Kidney epithelial cell (primary cell): ENCODE data around the gene LRRC37A. TPM values are rescaled to one million over a fixed set of nuclear protein-coding genes. Genes with fewer than 3 reads are reported as not detected.
"Not testable (repeated sequence)": the region's sequence is repeated elsewhere in the genome, so short reads cannot be mapped to it uniquely, and the experiment has no call there.

Experiments
- DNase-seq: peaks from one replicate; pipeline ENCODE4 v3.0.0-alpha.2; 2010; ENCODE audit warnings: low read depth
- H3K27me3 ChIP-seq: 2 replicates; pipeline ENCODE4 v1.6.0; 2011; ENCODE audit warnings: low read length; ENCODE audit not compliant: control insufficient read depth, insufficient read depth
- H3K36me3 ChIP-seq: 2 replicates; pipeline ENCODE4 v1.5.1; 2011; ENCODE audit warnings: low read length; ENCODE audit not compliant: control insufficient read depth, insufficient read depth
- H3K4me3 ChIP-seq: 2 replicates; pipeline ENCODE4 v1.5.1; 2011; ENCODE audit warnings: low read depth, mild to moderate bottlenecking, control low read depth, low read length
- CTCF ChIP-seq: IDR thresholded peaks from 2 replicates; pipeline ENCODE4 v1.5.1; 2011; ENCODE audit warnings: mild to moderate bottlenecking, moderate library complexity, low read length, control low read depth, inconsistent platforms; ENCODE audit not compliant: insufficient read depth, poor library complexity, severe bottlenecking
- total RNA-seq: library from RNA; depleted of rRNA; stranded (reverse); fragments of >200 nt; gene quantifications from 2 replicates; pipeline ENCODE4 v1.2.3, GENCODE V29; 2015

The LRRC37A gene
- total RNA-seq, 1 donor from 2014 or later, result 2.0 TPM

GRCh38 chr17:46266656-46267544, 28.0 kb upstream of the LRRC37A start:
- DNase-seq, result peak; percentile 43
- no peaks in the 10 kb centered on the region for H3K36me3 ChIP-seq
- peak overlapping the region; percentile 57 for H3K4me3 ChIP-seq
- TF ChIP-seq CTCF, result no peak
- no peaks in the 10 kb centered on the region for H3K27me3 ChIP-seq

DNA sequence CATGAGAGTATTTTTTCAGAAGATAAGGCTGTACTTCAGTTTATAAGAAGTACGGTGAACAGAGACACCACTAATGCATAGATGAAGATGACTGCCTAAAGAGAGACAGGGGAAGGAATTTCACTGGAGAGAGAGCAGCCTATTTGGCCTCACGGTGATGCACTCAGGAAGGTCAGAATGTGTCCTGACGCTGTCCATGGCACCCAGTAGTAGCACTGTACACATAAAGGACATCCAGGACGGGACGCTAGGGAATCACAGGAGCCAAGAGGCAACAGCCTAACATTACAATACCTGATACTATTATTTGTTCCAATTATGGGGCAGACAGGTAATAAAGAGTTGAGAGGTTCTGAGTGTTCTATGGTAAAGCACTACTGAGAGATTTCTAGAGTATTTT, 24.9 kb upstream of the LRRC37A start:
- Histone ChIP-seq H3K27me3 (no peaks in the 10 kb centered on the region), H3K4me3 (no peak overlapping the region), H3K36me3 (no peaks in the 10 kb centered on the region)
- TF ChIP-seq CTCF, result no peak
- DNase-seq, result no peak

- no peak for TF ChIP-seq CTCF
- Histone ChIP-seq H3K27me3 (no peaks in the 10 kb centered on the region), H3K36me3 (no peaks in the 10 kb centered on the region), H3K4me3 (no peak overlapping the region)
- DNase-seq, result no peak
These were observed 21.2 kb upstream of the LRRC37A start for GRCh38 chr17:46273541-46274236.

GRCh38 chr17:46274238-46274637, 20.7 kb upstream of the LRRC37A start:
- Histone ChIP-seq H3K4me3 (no peak overlapping the region), H3K27me3 (no peaks in the 10 kb centered on the region), H3K36me3 (no peaks in the 10 kb centered on the region)
- no peak for DNase-seq
- TF ChIP-seq CTCF, result no peak

DNA sequence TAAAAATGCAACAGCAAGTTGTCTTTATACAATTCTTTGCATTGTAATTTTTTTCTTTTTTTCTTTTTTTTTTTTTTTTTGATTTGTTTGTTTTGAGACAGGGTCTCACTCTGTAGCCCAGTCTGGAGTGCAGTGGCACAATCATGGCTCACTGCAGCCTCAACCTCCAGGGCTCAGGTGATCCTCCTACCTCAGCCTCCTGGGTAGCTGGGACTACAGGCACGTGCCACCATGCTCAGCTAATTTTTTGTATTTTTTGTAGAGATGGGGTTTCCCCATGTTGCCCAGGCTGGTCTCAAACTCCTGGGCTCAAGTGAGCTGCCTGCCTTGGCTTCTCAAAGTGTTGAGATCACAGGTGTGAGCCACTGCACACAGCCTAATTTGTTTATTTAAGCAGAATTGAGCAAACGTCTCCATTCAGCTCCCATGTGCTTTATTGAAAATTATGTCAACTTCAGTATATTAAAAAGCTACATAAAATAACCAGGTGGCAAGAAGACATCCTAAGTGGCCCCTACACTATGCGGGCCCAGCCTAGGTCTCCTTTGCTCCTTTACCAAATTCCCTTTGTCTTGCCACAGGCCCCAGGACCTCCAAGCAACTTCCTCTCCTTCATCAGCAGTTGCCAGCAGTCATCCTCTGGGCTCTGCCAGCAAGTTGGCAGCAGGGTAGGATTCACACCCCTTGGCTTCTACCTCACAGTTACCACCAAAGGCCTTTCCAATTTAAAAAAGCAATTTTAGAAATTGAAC, 18.0 kb upstream of the LRRC37A start:
- DNase-seq, result not testable (repeated sequence)

DNA sequence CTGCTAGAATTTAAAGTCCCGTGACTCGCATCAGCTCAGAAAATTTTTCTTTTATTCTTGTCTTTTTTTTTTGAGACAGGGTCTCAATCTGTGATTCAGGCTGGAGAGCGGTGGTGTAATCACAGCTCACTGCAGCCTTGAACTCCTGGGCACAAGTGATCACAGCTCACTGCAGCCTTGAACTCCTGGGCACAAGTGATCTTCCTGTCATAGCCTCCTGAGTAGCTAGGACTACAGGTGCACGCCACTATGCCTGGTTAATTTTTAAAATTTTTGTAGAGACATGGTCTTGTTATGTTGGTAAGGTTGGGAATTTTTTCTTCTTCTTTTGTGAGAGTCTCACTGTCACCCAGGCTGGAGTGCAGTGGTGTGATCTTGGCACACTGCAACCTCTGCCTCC, 13.6 kb upstream of the LRRC37A start:
- not testable (repeated sequence) for H3K27me3 ChIP-seq, DNase-seq, H3K4me3 ChIP-seq, H3K36me3 ChIP-seq

More for the DNA sequence above, 18.0 kb upstream of the LRRC37A start:
- not testable (repeated sequence) for H3K27me3 ChIP-seq, H3K4me3 ChIP-seq, H3K36me3 ChIP-seq

DNA sequence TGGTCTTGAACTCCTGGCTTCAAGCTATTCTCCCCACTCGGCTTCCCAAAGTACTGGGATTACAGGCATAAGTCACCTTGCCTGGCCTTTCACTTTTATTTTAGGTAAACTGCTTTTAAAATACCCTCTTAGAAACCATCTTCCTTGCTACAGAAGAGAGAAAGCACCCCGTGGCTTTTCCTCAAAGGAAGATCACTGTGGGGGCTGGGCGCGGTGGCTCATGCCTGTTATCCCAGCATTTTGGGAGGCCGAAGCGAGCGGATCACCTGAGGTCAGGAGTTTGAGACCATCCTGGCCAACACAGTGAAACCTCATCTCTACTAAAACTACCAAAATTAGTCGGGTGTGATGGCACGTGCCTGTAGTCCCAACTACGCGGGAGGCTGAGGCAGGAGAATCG, 12.3 kb upstream of the LRRC37A start:
- DNase-seq, H3K4me3 ChIP-seq, H3K27me3 ChIP-seq, H3K36me3 ChIP-seq: not testable (repeated sequence)

DNA sequence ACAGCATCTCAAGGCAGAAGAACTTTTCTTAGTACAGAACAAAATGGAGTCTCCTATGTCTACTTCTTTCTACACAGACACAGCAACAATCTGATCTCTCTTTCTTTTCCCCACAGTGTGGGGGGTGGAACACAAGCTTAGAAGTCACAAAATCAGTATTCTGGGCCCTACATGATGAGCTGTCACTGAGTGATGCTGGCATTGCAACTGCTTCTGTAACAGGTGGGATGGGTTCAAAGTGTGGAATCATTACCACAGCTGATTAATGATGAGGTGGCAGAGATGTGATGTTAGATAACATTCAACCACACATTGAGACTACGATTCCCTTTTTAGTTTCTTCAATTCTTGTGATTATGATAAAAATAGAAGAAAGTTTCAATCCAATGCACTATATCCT, 10.5 kb upstream of the LRRC37A start:
- DNase-seq, result peak; percentile 12

GRCh38 chr17:46285500-46285899, 9.4 kb upstream of the LRRC37A start:
- not testable (repeated sequence) for H3K4me3 ChIP-seq, H3K36me3 ChIP-seq, DNase-seq, H3K27me3 ChIP-seq

More for the DNA sequence above, 10.5 kb upstream of the LRRC37A start:
- H3K4me3 ChIP-seq, H3K36me3 ChIP-seq, H3K27me3 ChIP-seq: not testable (repeated sequence)
